SK-N-SH treated with all-trans-retinoic acid at 6 μM for 48 hours (cell line): Measurements from ENCODE around the gene SEPTIN1.

Experiments used
- ATAC-seq: fragments of 200-7000 bp; cut with Tn5 transposase; 3 replicates; pipeline ENCODE4 v1.9.1; 2020; ENCODE audit warnings: mild to moderate bottlenecking, moderate library complexity
- BACH2 ChIP-seq: fragments of 250-450 bp; sonication (Bioruptor Pico); IDR thresholded peaks from 2 replicates; pipeline ENCODE4 v1.9.0; 2021; ENCODE audit warnings: mild to moderate bottlenecking, borderline replicate concordance
- CSDC2 ChIP-seq: fragments of 250-450 bp; sonication (Bioruptor Pico); IDR thresholded peaks from 2 replicates; pipeline ENCODE4 v1.5.0; 2020; ENCODE audit warnings: mild to moderate bottlenecking, moderate library complexity
- CSRNP3 ChIP-seq: fragments of 250-450 bp; sonication (Bioruptor Pico); IDR thresholded peaks from 2 replicates; pipeline ENCODE4 v1.5.1; 2021; ENCODE audit warnings: mild to moderate bottlenecking, moderate library complexity
- ESRRG ChIP-seq: fragments of 250-450 bp; sonication (Bioruptor Pico); IDR thresholded peaks from 2 replicates; pipeline ENCODE4 v1.6.1; 2021; ENCODE audit warnings: mild to moderate bottlenecking
- GLIS3 ChIP-seq: fragments of 250-450 bp; sonication (Bioruptor Pico); IDR thresholded peaks from 2 replicates; pipeline ENCODE4 v1.5.0; 2020; ENCODE audit warnings: mild to moderate bottlenecking, moderate library complexity
- ISL1 ChIP-seq: fragments of 250-450 bp; sonication (Bioruptor Pico); IDR thresholded peaks from 2 replicates; pipeline ENCODE4 v2.1.2; 2022; ENCODE audit warnings: mild to moderate bottlenecking, moderate library complexity
- OSR1 ChIP-seq: fragments of 250-450 bp; sonication (Bioruptor Pico); IDR thresholded peaks from 2 replicates; pipeline ENCODE4 v1.8.0; 2022; ENCODE audit warnings: moderate library complexity, mild to moderate bottlenecking, inconsistent platforms
- PATZ1 ChIP-seq: fragments of 250-450 bp; sonication (Bioruptor Pico); IDR thresholded peaks from 2 replicates; pipeline ENCODE4 v1.8.0; 2020; ENCODE audit warnings: mild to moderate bottlenecking, moderate library complexity, borderline replicate concordance
- PPARA ChIP-seq: fragments of 250-450 bp; sonication (Bioruptor Pico); IDR thresholded peaks from 2 replicates; pipeline ENCODE4 v1.5.0; 2020; ENCODE audit warnings: mild to moderate bottlenecking, borderline replicate concordance
- TOX ChIP-seq: fragments of 250-450 bp; sonication (Bioruptor Pico); IDR thresholded peaks from 2 replicates; pipeline ENCODE4 v1.8.0; 2021; ENCODE audit warnings: mild to moderate bottlenecking, moderate library complexity, borderline replicate concordance
- TSHZ2 ChIP-seq: fragments of 250-450 bp; sonication (Bioruptor Pico); IDR thresholded peaks from 2 replicates; pipeline ENCODE4 v1.5.0; 2020; ENCODE audit warnings: mild to moderate bottlenecking, moderate library complexity
- ZC3H10 ChIP-seq: fragments of 250-450 bp; sonication (Bioruptor Pico); IDR thresholded peaks from 2 replicates; pipeline ENCODE4 v1.5.1; 2021; ENCODE audit warnings: mild to moderate bottlenecking, moderate library complexity
- ZFP3 ChIP-seq: fragments of 250-450 bp; sonication (Bioruptor Pico); IDR thresholded peaks from 2 replicates; pipeline ENCODE4 v1.5.0; 2020; ENCODE audit warnings: mild to moderate bottlenecking, moderate library complexity
- ZFP30 ChIP-seq: fragments of 450-650 bp; formaldehyde crosslinking; IDR thresholded peaks from 2 replicates; pipeline ENCODE4 v1.5.0; 2022; ENCODE audit warnings: mild to moderate bottlenecking, moderate library complexity
- ZNF565 ChIP-seq: fragments of 450-650 bp; formaldehyde crosslinking; conservative IDR thresholded peaks from 2 replicates; pipeline ENCODE4 v1.5.0; 2020; ENCODE audit warnings: low read depth, mild to moderate bottlenecking, moderate library complexity
- ZNF70 ChIP-seq: fragments of 450-650 bp; formaldehyde crosslinking; IDR thresholded peaks from 2 replicates; pipeline ENCODE4 v1.5.0; 2020; ENCODE audit warnings: mild to moderate bottlenecking, moderate library complexity
- ZNF8 ChIP-seq: fragments of 450-650 bp; formaldehyde crosslinking; IDR thresholded peaks from 2 replicates; pipeline ENCODE4 v1.5.0; 2020; ENCODE audit warnings: mild to moderate bottlenecking, moderate library complexity
- TF ChIP-seq, protein P1 (sequence below): fragments of 250-450 bp; sonication (Bioruptor Pico); IDR thresholded peaks from 2 replicates; pipeline ENCODE4 v1.5.1; 2020; ENCODE audit warnings: low read depth, mild to moderate bottlenecking, moderate library complexity
- TF ChIP-seq, protein P2 (sequence below): fragments of 250-450 bp; sonication (Bioruptor Pico); IDR thresholded peaks from 2 replicates; pipeline ENCODE4 v1.8.0; 2021; ENCODE audit warnings: low read depth, mild to moderate bottlenecking, moderate library complexity, borderline replicate concordance

Gene SEPTIN1

DNA sequence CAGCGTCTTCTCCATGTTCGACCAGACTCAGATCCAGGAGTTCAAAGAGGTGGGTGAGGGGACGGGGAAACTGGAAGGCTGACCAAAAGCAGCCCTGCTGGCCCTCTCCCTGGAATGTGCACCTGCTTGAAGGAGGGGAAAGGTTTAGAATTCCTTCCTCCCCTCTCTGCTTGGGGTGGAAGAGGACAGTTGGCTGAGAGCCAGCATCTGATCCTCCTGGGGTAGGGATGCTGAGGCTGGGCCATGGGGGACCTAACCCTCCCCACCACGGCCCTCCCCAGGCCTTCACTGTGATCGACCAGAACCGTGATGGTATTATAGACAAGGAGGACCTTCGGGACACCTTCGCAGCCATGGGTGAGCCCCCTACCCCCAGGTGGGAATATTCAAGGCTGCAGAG, 6.5 kb downstream of the SEPTIN1 start:
- TF ChIP-seq, protein P1, sequence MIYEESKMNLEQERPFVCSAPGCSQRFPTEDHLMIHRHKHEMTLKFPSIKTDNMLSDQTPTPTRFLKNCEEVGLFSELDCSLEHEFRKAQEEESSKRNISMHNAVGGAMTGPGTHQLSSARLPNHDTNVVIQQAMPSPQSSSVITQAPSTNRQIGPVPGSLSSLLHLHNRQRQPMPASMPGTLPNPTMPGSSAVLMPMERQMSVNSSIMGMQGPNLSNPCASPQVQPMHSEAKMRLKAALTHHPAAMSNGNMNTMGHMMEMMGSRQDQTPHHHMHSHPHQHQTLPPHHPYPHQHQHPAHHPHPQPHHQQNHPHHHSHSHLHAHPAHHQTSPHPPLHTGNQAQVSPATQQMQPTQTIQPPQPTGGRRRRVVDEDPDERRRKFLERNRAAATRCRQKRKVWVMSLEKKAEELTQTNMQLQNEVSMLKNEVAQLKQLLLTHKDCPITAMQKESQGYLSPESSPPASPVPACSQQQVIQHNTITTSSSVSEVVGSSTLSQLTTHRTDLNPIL: no peak
- TF ChIP-seq PATZ1 (CRISPR knock-in tag) (no peak), CSDC2 (CRISPR knock-in tag) (no peak)
- no peak for ATAC-seq

DNA sequence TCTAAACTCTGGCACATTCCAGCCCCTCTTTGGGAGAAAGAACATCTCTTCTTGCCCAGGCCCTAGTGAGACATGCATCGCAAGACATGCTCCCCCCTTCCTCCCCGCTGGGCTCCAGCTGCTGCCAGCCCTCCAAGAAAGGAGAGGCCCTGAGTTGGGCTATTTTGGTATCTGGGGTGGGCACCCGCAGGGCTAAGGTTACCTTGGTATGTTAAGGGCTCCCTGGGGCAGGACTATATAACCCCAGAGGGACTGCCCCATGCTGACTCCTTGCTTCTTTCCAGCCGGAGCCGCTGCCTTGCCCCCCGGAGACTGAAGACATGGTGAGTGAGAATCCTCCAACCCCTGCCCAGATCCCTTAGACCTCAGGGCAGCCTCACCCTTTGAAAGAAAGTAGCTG, 7.8 kb downstream of the SEPTIN1 start, which contains the start of gene MYL11:
Gene MYL11, plus strand, starts transcription at position 265 of the 400 bp plus-strand sequence. Its CDS starts 56 bp downstream, at position 321.
- no peak for TF ChIP-seq ISL1 (CRISPR knock-in tag)
- TF ChIP-seq PATZ1 (CRISPR knock-in tag): no peak
- TF ChIP-seq, all 23 proteins: peak for 0
- ATAC-seq: no peak

DNA sequence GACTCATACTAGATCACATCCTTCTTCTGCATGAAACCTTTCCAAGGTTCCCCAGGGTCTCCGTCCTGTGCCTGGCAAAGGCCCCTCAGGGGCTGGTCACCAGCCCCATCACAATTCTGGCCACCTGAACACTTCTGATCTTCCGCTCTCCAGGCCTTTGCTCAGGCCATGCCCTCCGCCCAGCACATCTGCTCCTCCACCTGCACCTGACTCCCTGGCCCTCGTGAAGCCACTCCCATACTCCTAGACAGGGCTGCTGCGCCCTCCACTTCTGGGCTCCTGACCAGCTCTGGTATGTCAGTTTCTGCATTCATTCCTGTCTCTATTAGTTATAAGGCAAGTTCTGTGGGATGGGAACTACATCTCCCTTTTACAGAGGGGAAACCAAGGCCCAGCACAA, 9.6 kb downstream of the SEPTIN1 start:
- no peak for ATAC-seq
- TF ChIP-seq OSR1: no peak
- no peak for TF ChIP-seq TSHZ2 (CRISPR knock-in tag)
- no peak for TF ChIP-seq ZFP30
- no peak for TF ChIP-seq PATZ1 (CRISPR knock-in tag)
- TF ChIP-seq ESRRG (CRISPR knock-in tag): no peak
- TF ChIP-seq ZNF70: no peak
- no peak for TF ChIP-seq ZFP3 (CRISPR knock-in tag)
- TF ChIP-seq BACH2 (CRISPR knock-in tag): no peak
- TF ChIP-seq, protein P1: no peak
- no peak for TF ChIP-seq ZNF8 (CRISPR knock-in tag)
- no peak for TF ChIP-seq GLIS3 (CRISPR knock-in tag)
- no peak for TF ChIP-seq TOX (CRISPR knock-in tag)
- TF ChIP-seq CSRNP3 (CRISPR knock-in tag): no peak
- TF ChIP-seq CSDC2 (CRISPR knock-in tag): no peak
- TF ChIP-seq ZNF565: no peak
- TF ChIP-seq PPARA: no peak
- TF ChIP-seq ZC3H10 (CRISPR knock-in tag): no peak
- TF ChIP-seq, protein P2, sequence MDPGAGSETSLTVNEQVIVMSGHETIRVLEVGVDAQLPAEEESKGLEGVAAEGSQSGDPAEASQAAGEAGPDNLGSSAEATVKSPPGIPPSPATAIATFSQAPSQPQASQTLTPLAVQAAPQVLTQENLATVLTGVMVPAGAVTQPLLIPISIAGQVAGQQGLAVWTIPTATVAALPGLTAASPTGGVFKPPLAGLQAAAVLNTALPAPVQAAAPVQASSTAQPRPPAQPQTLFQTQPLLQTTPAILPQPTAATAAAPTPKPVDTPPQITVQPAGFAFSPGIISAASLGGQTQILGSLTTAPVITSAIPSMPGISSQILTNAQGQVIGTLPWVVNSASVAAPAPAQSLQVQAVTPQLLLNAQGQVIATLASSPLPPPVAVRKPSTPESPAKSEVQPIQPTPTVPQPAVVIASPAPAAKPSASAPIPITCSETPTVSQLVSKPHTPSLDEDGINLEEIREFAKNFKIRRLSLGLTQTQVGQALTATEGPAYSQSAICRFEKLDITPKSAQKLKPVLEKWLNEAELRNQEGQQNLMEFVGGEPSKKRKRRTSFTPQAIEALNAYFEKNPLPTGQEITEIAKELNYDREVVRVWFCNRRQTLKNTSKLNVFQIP (CRISPR knock-in tag): no peak
- TF ChIP-seq, all 23 proteins: peak for 0
